Stimulated activated CD4-positive, alpha-beta T cell treated with anti-CD3 and anti-CD28 coated beads, Interleukin-1b, Interleukin-23, amount 100 ng/mL, for 1 hour (primary cell): Measurements from ENCODE around the gene PKD2L2.
"Not testable (repeated sequence)": the region's sequence is repeated elsewhere in the genome, so short reads cannot be mapped to it uniquely, and the experiment has no call there.

Experiments
- DNase-seq, 2 donors: peaks; one replicate each; pipeline ENCODE4 v3.0.0-alpha.2; 2020; ENCODE audit warnings: low read depth in 2 of 2

Gene PKD2L2

DNA sequence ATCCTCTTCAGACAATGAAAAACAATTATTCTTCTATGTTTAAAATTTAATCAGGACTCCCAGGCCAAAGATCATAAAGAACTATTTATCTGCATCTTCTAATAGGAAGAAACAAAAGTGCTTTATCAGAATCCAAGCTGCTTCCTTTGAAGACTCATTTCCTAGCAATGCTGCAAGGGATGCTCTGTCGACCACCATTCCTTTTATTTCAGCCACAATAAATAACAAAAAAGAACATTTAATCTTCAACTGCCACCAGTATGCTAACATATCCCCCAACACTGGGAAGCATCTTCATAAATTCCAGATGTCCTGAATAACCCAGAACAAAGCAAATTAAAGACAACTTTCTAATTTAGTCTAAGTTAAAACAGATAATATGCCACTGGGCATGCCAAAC is 68.7 kb downstream of the PKD2L2 start:
- DNase-seq: no peak

DNA sequence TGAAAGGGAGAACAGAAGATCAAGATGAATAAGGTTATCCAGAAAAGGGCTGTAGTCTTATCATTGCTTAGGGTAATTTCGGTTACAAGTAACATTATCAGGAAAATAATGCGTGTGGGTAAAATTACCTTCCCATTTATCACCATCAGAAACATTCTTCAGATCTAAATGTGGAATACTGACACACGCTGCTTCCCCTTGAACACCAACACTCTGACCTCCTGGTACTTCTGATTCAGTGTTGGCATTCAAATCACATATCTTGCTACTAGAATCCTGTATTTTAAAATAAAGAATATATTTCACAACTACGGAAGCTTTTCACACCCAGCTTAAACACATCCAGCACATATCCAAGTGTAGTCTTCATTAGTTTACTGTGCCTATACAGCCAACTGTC is 70.2 kb downstream of the PKD2L2 start:
- DNase-seq: no peak

DNA sequence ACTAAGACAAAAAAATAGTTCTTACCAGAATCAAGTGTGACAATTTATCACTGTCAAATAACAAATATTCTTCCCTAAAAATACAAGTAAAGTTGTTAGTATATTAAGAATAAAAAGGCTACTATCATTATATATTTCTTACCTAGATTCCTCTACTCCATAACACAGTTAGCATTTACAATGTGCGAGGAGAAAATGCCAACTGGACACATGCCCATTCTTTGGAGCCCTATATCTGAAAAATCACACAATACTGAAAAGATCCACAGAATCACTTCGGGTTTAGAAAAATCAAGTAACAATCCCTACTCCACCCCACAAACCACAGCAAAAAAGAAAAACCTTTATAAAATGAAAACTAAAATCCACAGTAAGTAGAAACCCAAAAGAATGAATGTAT is 70.9 kb downstream of the PKD2L2 start:
- DNase-seq: no peak

DNA sequence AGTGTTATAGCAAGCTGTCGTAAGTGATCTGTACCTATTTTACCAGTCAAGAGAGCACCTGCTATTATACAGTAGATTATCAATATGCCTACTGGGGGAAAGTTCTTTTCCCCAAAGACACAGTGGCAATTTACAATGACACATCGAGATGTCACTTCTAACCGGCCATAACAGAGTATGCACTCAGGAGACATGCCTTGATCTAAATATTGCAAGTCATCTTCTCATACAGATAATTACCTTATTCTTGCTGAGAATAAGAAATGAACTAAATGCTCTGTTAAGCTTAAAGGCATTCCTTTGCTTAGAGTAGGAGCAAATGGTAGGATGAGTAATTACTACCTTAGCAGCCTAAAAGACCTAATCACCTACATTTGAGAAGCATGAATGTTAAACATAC is 71.6 kb downstream of the PKD2L2 start:
- DNase-seq: no peak

DNA sequence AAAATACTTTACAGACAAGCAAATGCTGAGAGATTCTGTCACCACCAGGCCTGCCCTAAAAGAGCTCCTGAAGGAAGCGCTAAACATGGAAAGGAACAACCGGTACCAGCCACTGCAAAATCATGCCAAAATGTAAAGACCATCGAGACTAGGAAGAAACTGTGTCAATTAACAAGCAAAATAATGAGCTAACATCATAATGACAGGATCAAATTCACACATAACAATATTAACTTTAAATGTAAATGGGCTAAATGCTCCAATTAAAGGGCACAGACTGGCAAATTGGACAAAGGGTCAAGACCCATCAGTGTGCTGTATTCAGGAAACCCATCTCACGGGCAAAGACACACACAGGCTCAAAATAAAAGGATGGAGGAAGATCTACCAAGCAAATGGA is 81.1 kb downstream of the PKD2L2 start:
- not testable (repeated sequence) for DNase-seq

DNA sequence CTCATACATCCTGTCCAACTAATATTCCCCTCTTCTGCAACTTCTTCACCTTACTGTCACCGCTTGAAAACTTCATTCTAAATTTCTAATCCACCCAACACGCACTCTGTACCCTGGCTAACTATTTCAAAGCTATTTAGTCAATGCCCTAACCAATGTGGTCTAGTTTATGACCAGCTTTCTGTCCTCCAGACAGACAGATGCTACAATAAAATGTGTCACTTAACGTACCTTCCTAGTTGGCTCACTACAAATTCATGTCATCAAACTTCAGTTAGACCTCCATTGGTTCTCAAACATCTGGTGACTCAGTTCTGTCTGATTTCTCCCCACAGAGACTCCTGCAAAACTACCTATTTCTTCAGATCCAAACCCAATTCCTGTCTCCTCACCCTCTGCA is 86.0 kb downstream of the PKD2L2 start:
- DNase-seq: no peak

DNA sequence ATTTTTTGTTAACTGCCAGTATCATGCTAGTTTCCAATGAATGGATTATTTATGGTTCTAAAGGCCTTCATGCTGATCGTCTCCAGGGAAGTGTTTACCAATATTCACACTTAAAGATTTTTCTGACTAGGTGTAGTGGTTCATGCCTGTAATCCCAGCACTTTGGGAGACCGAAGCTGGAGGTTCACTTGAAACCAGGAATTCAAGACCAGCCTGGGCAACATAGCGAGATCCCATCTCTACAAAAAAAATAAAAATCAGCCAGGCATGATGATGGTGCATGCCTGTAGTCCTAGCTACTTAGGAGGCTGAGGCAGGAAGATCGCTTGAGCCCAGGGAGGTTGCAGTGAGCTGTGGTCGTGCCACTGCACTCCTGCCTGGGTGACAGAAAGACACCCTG is 100.2 kb downstream of the PKD2L2 start:
- no peak for DNase-seq
